H1 (cell line): ENCODE data around the gene TMEM18. TPM values are rescaled to one million over a fixed set of nuclear protein-coding genes. Genes with fewer than 3 reads are reported as not detected.

Source experiments
- CTCF ChIA-PET: fragments of 300-600 bp; sonication (Branson Sonifier 250); formaldehyde crosslinking; loops from one replicate; lab custom pipeline; 2021; ENCODE audit not compliant: partially characterized antibody; lab: Charles Lee
- POLR2A ChIA-PET: fragments of 300-600 bp; sonication (Branson Sonifier 250); formaldehyde crosslinking; loops from one replicate; lab custom pipeline; 2021; ENCODE audit warnings: inconsistent platforms; ENCODE audit not compliant: partially characterized antibody; lab: Charles Lee
- DNase-seq, 2 experiments: peaks; one replicate each; pipeline versions ENCODE4 v3.0.0 to v3.0.0-alpha.2; 2010 to 2022; ENCODE audit warnings: low spot score in 2 of 2, low read depth in 1 of 2, mixed read lengths in 1 of 2
- FAIRE-seq: peaks from 2 replicates; lab custom pipeline; 2011; peaks lifted over from hg19 to GRCh38; lab: Jason Lieb, UNC
- H2AFZ ChIP-seq: 2 replicates; pipeline ENCODE4 v1.8.1; 2012; ENCODE audit warnings: low read length, inconsistent platforms
- H2AK5ac ChIP-seq: 2 replicates; pipeline ENCODE4 v1.6.1; 2013; ENCODE audit warnings: low read depth, low read length
- H2BK120ac ChIP-seq: replicated peaks from 2 replicates; pipeline ENCODE3; 2013; ENCODE audit warnings: low read depth, low read length, inconsistent platforms
- H2BK12ac ChIP-seq: 2 replicates; pipeline ENCODE4 v1.6.1; 2013; ENCODE audit warnings: low read depth, low read length
- H2BK15ac ChIP-seq: 2 replicates; pipeline ENCODE4 v1.6.1; 2013; ENCODE audit warnings: low read length
- H2BK20ac ChIP-seq: 2 replicates; pipeline ENCODE4 v1.6.1; 2013; ENCODE audit warnings: low read length
- H2BK5ac ChIP-seq: 2 replicates; pipeline ENCODE4 v1.6.1; 2013; ENCODE audit warnings: low read depth, low read length
- H3K14ac ChIP-seq: 2 replicates; pipeline ENCODE4 v1.6.1; 2013; ENCODE audit warnings: inconsistent platforms; ENCODE audit not compliant: insufficient read length
- H3K18ac ChIP-seq: 2 replicates; pipeline ENCODE4 v1.6.1; 2013; ENCODE audit warnings: low read length; ENCODE audit errors: extremely low read depth
- H3K23ac ChIP-seq: 2 replicates; pipeline ENCODE4 v1.6.1; 2013; ENCODE audit warnings: inconsistent platforms; ENCODE audit not compliant: insufficient read length
- H3K23me2 ChIP-seq: 2 replicates; pipeline ENCODE4 v1.6.1; 2013; ENCODE audit warnings: low read depth, low read length
- H3K27ac ChIP-seq: 2 replicates; pipeline ENCODE4 v1.6.1; 2011; ENCODE audit warnings: low read depth, low read length, inconsistent platforms
- H3K27me3 ChIP-seq, 4 experiments: replicated peaks in 1 of 4; 1 replicate in 1 of 4; 2 replicates in 3 of 4; pipeline versions ENCODE4 v1.6.1 to v1.8.1; 2011 to 2013; ENCODE audit warnings: low read length in 3 of 4, mild to moderate bottlenecking in 3 of 4, inconsistent platforms in 2 of 4, mixed read lengths in 2 of 4, moderate library complexity in 1 of 4; ENCODE audit not compliant: control insufficient read depth in 3 of 4, insufficient read depth in 3 of 4; ENCODE audit errors: extremely low read depth in 1 of 4
- H3K36me3 ChIP-seq, 4 experiments: 2 replicates each; pipeline versions ENCODE4 v1.6.1 to v1.8.1; 2011 to 2013; ENCODE audit warnings: mild to moderate bottlenecking in 4 of 4, low read length in 3 of 4, moderate library complexity in 2 of 4, control low read depth in 1 of 4, inconsistent platforms in 1 of 4; ENCODE audit not compliant: insufficient read depth in 4 of 4, control insufficient read depth in 2 of 4
- H3K4ac ChIP-seq: replicated peaks from 2 replicates; pipeline ENCODE3; 2013; ENCODE audit warnings: low read length, low read depth, mixed read lengths, inconsistent platforms; ENCODE audit not compliant: insufficient read length
- H3K4me1 ChIP-seq, 4 experiments: replicated peaks in 1 of 4; 1 replicate in 1 of 4; 2 replicates in 3 of 4; pipeline versions ENCODE4 v1.6.1 to v1.8.1; 2011 to 2013; ENCODE audit warnings: low read length in 3 of 4, inconsistent platforms in 2 of 4, mixed read lengths in 1 of 4; ENCODE audit not compliant: insufficient read depth in 4 of 4, control insufficient read depth in 3 of 4
- H3K4me2 ChIP-seq, 2 experiments: 2 replicates each; pipeline versions ENCODE4 v1.6.1 to v1.8.1; 2011 to 2013; ENCODE audit warnings: low read depth in 2 of 2, low read length in 2 of 2, control low read depth in 1 of 2, inconsistent platforms in 1 of 2, mild to moderate bottlenecking in 1 of 2; ENCODE audit not compliant: insufficient read depth in 1 of 2
- H3K4me3 ChIP-seq, 4 experiments: fragments of 200-600, 300-600 bp in 1 of 4; sonication (generic), shearing (Covaris generic), sonication (Bioruptor Twin) in 1 of 4; 2 replicates each; pipeline versions ENCODE4 v1.5.1 to v1.8.1; 2011 to 2016; ENCODE audit warnings: low read length in 4 of 4, low read depth in 3 of 4, control low read depth in 2 of 4, inconsistent platforms in 2 of 4, mild to moderate bottlenecking in 2 of 4, mixed read lengths in 1 of 4, moderate library complexity in 1 of 4; ENCODE audit not compliant: insufficient read depth in 2 of 4; ENCODE audit errors: extremely low read depth in 1 of 4
- H3K56ac ChIP-seq: replicated peaks from 2 replicates; pipeline ENCODE3; 2013; ENCODE audit warnings: low read depth, mild to moderate bottlenecking, mixed read lengths, low read length, inconsistent platforms; ENCODE audit not compliant: insufficient read length
- H3K79me1 ChIP-seq: 2 replicates; pipeline ENCODE4 v1.6.1; 2013; ENCODE audit warnings: low read depth, low read length, control low read depth
- H3K79me2 ChIP-seq, 2 experiments: 2 replicates each; pipeline versions ENCODE4 v1.6.1 to v1.8.1; 2012 to 2013; ENCODE audit warnings: low read length in 2 of 2, mild to moderate bottlenecking in 2 of 2, inconsistent platforms in 1 of 2; ENCODE audit not compliant: insufficient read depth in 2 of 2, control insufficient read depth in 1 of 2
- H3K9ac ChIP-seq, 4 experiments: replicated peaks in 1 of 4; 1 replicate in 1 of 4; 2 replicates in 3 of 4; pipeline versions ENCODE4 v1.6.1 to v1.8.1; 2011 to 2013; ENCODE audit warnings: low read depth in 3 of 4, low read length in 3 of 4, control low read depth in 2 of 4, mild to moderate bottlenecking in 2 of 4, moderate library complexity in 2 of 4, inconsistent platforms in 1 of 4; ENCODE audit errors: extremely low read depth in 1 of 4
- H3K9me3 ChIP-seq, 2 experiments: 2 replicates each; pipeline versions ENCODE4 v1.6.1 to v1.8.1; 2012 to 2013; ENCODE audit warnings: mild to moderate bottlenecking in 2 of 2, moderate library complexity in 2 of 2, control low read depth in 1 of 2, inconsistent platforms in 1 of 2, low read depth in 1 of 2, low read length in 1 of 2, mixed read lengths in 1 of 2; ENCODE audit not compliant: insufficient read depth in 2 of 2
- H4K20me1 ChIP-seq, 2 experiments: replicated peaks in 1 of 2; 2 replicates each; pipeline versions ENCODE3 to v1.8.1; 2011 to 2013; ENCODE audit warnings: inconsistent platforms in 2 of 2, low read length in 2 of 2, mild to moderate bottlenecking in 1 of 2; ENCODE audit not compliant: insufficient read depth in 2 of 2, control insufficient read depth in 1 of 2
- H4K5ac ChIP-seq: 2 replicates; pipeline ENCODE4 v1.6.1; 2013; ENCODE audit warnings: low read length, low read depth, mixed read lengths, inconsistent platforms; ENCODE audit not compliant: insufficient read length
- H4K8ac ChIP-seq: 2 replicates; pipeline ENCODE4 v1.8.0; 2013; ENCODE audit warnings: mild to moderate bottlenecking, moderate library complexity, low read length, inconsistent platforms; ENCODE audit not compliant: insufficient read depth; ENCODE audit errors: extremely low read depth
- H4K91ac ChIP-seq: replicated peaks from 2 replicates; pipeline ENCODE3; 2013; ENCODE audit warnings: low read length, mixed read lengths, inconsistent platforms; ENCODE audit not compliant: insufficient read length
- ASH2L ChIP-seq: fragments of 200-600, 300-600 bp; sonication (generic); IDR thresholded peaks from one replicate; pipeline ENCODE4 v1.7.1; 2017; ENCODE audit warnings: low read length
- CHD1 ChIP-seq: IDR thresholded peaks from 2 replicates; pipeline ENCODE4 v1.6.1; 2012; ENCODE audit warnings: low read depth, low read length, improper control_type of control experiment
- EGR1 ChIP-seq: IDR thresholded peaks from 2 replicates; pipeline ENCODE4 v1.6.1; 2011; ENCODE audit warnings: low read depth, low read length, borderline replicate concordance
- FOSL1 ChIP-seq: IDR thresholded peaks from 2 replicates; pipeline ENCODE4 v1.6.1; 2011; ENCODE audit warnings: mild to moderate bottlenecking, low read depth, low read length, moderate library complexity; ENCODE audit not compliant: insufficient read depth
- GABPA ChIP-seq: IDR thresholded peaks from 2 replicates; pipeline ENCODE4 v1.6.1; 2011; ENCODE audit warnings: mild to moderate bottlenecking, low read length, moderate library complexity, borderline replicate concordance; ENCODE audit not compliant: insufficient read depth
- NANOG ChIP-seq: IDR thresholded peaks from 2 replicates; pipeline ENCODE4 v1.6.1; 2011; ENCODE audit warnings: low read length, low read depth, mild to moderate bottlenecking, inconsistent platforms; ENCODE audit not compliant: insufficient read depth, poor library complexity, severe bottlenecking
- WGBS, 2 experiments: shearing (Covaris generic) in 1 of 2; methylation state at CpG; one replicate each; pipeline versions ENCODE4 v1.1.6 to v1.1.7; 2013 to 2015; ENCODE audit warnings: low lambda C conversion rate in 2 of 2, mixed read lengths in 2 of 2, inconsistent platforms in 1 of 2, low coverage in 1 of 2, missing lambda C conversion rate in 1 of 2; ENCODE audit not compliant: insufficient replicate concordance in 2 of 2, insufficient coverage in 1 of 2, insufficient read length in 1 of 2; ENCODE audit errors: extremely low coverage in 1 of 2, missing lambda C conversion rate in 1 of 2; 5-methylcytosine and 5-hydroxymethylcytosine counted together
- polyA plus RNA-seq, 7 experiments: library from polyadenylated mRNA; depleted of rRNA in 3 of 7; stranded (reverse) in 5 of 7; unstranded in 2 of 7; fragments of >200 nt in 5 of 7; fragments of 200-250 nt in 2 of 7; gene quantifications; 1 replicate in 5 of 7; 2 replicates in 1 of 7; 4 replicates in 1 of 7; pipeline versions ENCODE4 v1.2.1 to v1.2.3, GENCODE V29; 2011 to 2013; ENCODE audit warnings: missing spikeins in 2 of 7, mixed read lengths in 2 of 7
- total RNA-seq: library from RNA; stranded (reverse); fragmentation: NEBNext Ultra II Directional; extraction: Animal tissue kit (Norgen Biotek cat#: 25700); gene quantifications from 2 replicates; pipeline ENCODE4 v1.2.1, GENCODE V29; 2021

The TMEM18 gene
- total and polyA plus RNA-seq, 2 of the 8 experiments (the other 6 are each of a cell fraction or from before 2014, with no cell fraction given) = 22.4 to 27.1 TPM

DNA sequence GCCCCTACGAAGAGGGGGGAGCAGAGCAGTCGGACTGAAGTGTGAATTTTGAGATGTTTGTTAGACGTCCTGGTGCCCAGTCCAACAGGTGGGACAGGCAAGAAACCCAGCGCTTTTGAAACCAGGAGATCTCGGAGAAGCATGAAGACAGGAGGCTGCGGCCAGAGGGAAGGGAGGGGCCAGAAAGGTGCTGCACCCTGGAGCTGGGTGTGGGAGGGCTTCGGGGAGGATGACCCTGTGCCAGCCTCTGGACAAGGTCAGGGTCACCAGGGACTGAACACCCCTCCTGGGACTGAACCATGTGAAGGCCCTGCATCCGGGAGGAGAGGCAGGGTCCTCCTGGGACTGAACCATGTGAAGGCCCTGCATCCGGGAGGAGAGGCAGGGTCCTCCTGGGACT, 6.1 kb downstream of the TMEM18 start:
- Histone ChIP-seq H3K4ac (no peak overlapping the region), H3K23me2 (no peaks in the 10 kb centered on the region; the same call in 1 of the 2 replicates), H3K56ac (no peak overlapping the region), H3K4me2 (no peak overlapping the region), H2AFZ (no peak overlapping the region), H4K20me1 (peaks cover 12 to 13% of the 10 kb centered on the region in 2 experiments), H2BK120ac (no peak overlapping the region), H3K4me1 (peaks cover 2 to 14% (median 8%) of the 10 kb centered on the region in 4 experiments), H3K27ac (no peak overlapping the region), H3K79me1 (peaks cover 14% of the 10 kb centered on the region), H2BK15ac (no peak overlapping the region), H3K9ac (no peak overlapping the region), H3K18ac (no peak overlapping the region), H2BK20ac (no peak overlapping the region), H2AK5ac (no peak overlapping the region), H3K4me3 (no peak overlapping the region), H3K27me3 (no peaks in the 10 kb centered on the region), H3K79me2 (peaks cover 0 to 32% of the 10 kb centered on the region in 2 experiments; a peak in 2 of 4 replicates), H4K91ac (no peak overlapping the region), H2BK5ac (no peak overlapping the region), H4K8ac (no peak overlapping the region), H2BK12ac (no peak overlapping the region), H4K5ac (no peak overlapping the region), H3K23ac (no peak overlapping the region), H3K14ac (no peak overlapping the region), H3K9me3 (peaks cover 6 to 7% of the 10 kb centered on the region in 2 experiments), H3K36me3 (peaks cover 7 to 34% (median 28%) of the 10 kb centered on the region in 4 experiments; a peak in 6 of 8 replicates)
- FAIRE-seq (no peak), DNase-seq (peak in 1 of 2 experiments; percentile 20)
- POLR2A ChIA-PET = no interaction called here
- WGBS, 2 experiments = 88% methylated on average over 6 of the region's 9 CpGs; no CpG with 5 or more reads in 1 of the 2 experiments
- CTCF ChIA-PET = interaction anchor here (1.2 kb wide), 1 partner anchor 15 kb away, joined by 3 read pairs; no protein-coding TSS in a partner anchor
- TF ChIP-seq GABPA (no peak), ASH2L (no peak), EGR1 (no peak), CHD1 (no peak), NANOG (no peak), FOSL1 (no peak)
